Right atrium auricular region (tissue), 2 donors: ENCODE results near the gene ESM1. TPM values are rescaled to one million over a fixed set of nuclear protein-coding genes. Genes with fewer than 3 reads are reported as not detected.

ENCODE experiments used
- DNase-seq: peaks from one replicate; pipeline ENCODE4 v3.0.0-alpha.2; 2019; ENCODE audit warnings: low spot score
- H3K27ac ChIP-seq, 2 donors: fragments of 200-600 bp; sonication (generic); 1 replicate in 1 of 2; 2 replicates in 1 of 2; pipeline ENCODE4 v1.5.1; 2016 to 2019
- H3K27me3 ChIP-seq, 2 donors: fragments of 200-600 bp; sonication (generic); one replicate each; pipeline versions ENCODE4 v1.5.1 to v1.6.0; 2017 to 2019
- H3K36me3 ChIP-seq: fragments of 200-600 bp; sonication (generic); one replicate; pipeline ENCODE4 v1.5.1; 2016
- H3K4me1 ChIP-seq, 2 donors: fragments of 200-600 bp; sonication (generic); one replicate each; pipeline versions ENCODE4 v1.5.1 to v1.6.0; 2017 to 2019
- H3K4me3 ChIP-seq, 2 donors: fragments of 200-600 bp; sonication (generic); 1 replicate in 1 of 2; 2 replicates in 1 of 2; pipeline ENCODE4 v1.5.1; 2017 to 2019; ENCODE audit warnings: mild to moderate bottlenecking in 1 of 2, moderate library complexity in 1 of 2
- H3K9me3 ChIP-seq, 2 donors: fragments of 200-600 bp; sonication (generic); one replicate each; pipeline ENCODE4 v1.5.1; 2019
- CTCF ChIP-seq, 2 donors: fragments of 200-600 bp; sonication (generic); IDR thresholded peaks; one replicate each; pipeline ENCODE4 v1.5.1; 2019; ENCODE audit warnings: antibody characterized with exemption in 2 of 2
- total RNA-seq, 2 donors: library from RNA; depleted of rRNA; stranded (reverse); fragments of >200 nt; gene quantifications; one replicate each; pipeline ENCODE4 v1.1.0, GENCODE V29; 2016

The ESM1 gene
- total RNA-seq = not detected

GRCh38 chr5:54985301-54986268 lies at the start of gene ESM1:
Gene ESM1, minus strand, starts transcription at chr5:54985593. Its CDS starts 76 bp downstream, at chr5:54985517.
- peaks cover 0 to 5% of the 10 kb centered on the region in 2 donors for H3K4me1 ChIP-seq
- no peak within 1 kb of the TSS for H3K4me3 ChIP-seq
- no peaks in the 10 kb centered on the region for H3K36me3 ChIP-seq
- no peaks in the 10 kb centered on the region for H3K9me3 ChIP-seq
- TF ChIP-seq CTCF (IDR thresholded peaks at IDR 0.05) = no peak
- no peak within 1 kb of the TSS for H3K27ac ChIP-seq
- H3K27me3 ChIP-seq = no peaks in the 10 kb centered on the region
- DNase-seq = no peak

GRCh38 chr5:55033568-55033967 lies 48.2 kb upstream of the ESM1 start:
- Histone ChIP-seq H3K27me3 (no peaks in the 10 kb centered on the region), H3K4me1 (peaks cover 0 to 4% of the 10 kb centered on the region in 2 donors), H3K4me3 (no peak overlapping the region), H3K36me3 (no peaks in the 10 kb centered on the region), H3K27ac (no peak overlapping the region), H3K9me3 (no peaks in the 10 kb centered on the region)
- TF ChIP-seq CTCF (IDR thresholded peaks at IDR 0.05) = no peak
- DNase-seq = no peak

GRCh38 chr5:55031492-55031891 lies 46.1 kb upstream of the ESM1 start:
- no peak for DNase-seq

GRCh38 chr5:55030676-55031369 lies 45.4 kb upstream of the ESM1 start:
- Histone ChIP-seq H3K27ac (no peak overlapping the region), H3K9me3 (no peaks in the 10 kb centered on the region), H3K4me1 (no peaks in the 10 kb centered on the region), H3K36me3 (no peaks in the 10 kb centered on the region), H3K4me3 (no peak overlapping the region), H3K27me3 (no peaks in the 10 kb centered on the region)
- no peak for DNase-seq
- TF ChIP-seq CTCF (IDR thresholded peaks at IDR 0.05) = no peak

More at GRCh38 chr5:55031492-55031891, 46.1 kb upstream of the ESM1 start:
- Histone ChIP-seq H3K27me3 (no peaks in the 10 kb centered on the region), H3K4me3 (no peak overlapping the region), H3K9me3 (no peaks in the 10 kb centered on the region), H3K36me3 (no peaks in the 10 kb centered on the region), H3K4me1 (peaks cover 0 to 4% of the 10 kb centered on the region in 2 donors), H3K27ac (no peak overlapping the region)
- TF ChIP-seq CTCF (IDR thresholded peaks at IDR 0.05) = no peak

GRCh38 chr5:55030220-55030619 lies 44.8 kb upstream of the ESM1 start:
- H3K36me3 ChIP-seq = no peaks in the 10 kb centered on the region
- no peak for TF ChIP-seq CTCF (IDR thresholded peaks at IDR 0.05)

More at GRCh38 chr5:55030220-55030619, 44.8 kb upstream of the ESM1 start:
- no peaks in the 10 kb centered on the region for H3K9me3 ChIP-seq
- no peaks in the 10 kb centered on the region for H3K27me3 ChIP-seq
- no peak overlapping the region for H3K27ac ChIP-seq
- DNase-seq = no peak
- no peak overlapping the region for H3K4me3 ChIP-seq
- no peaks in the 10 kb centered on the region for H3K4me1 ChIP-seq
